DND-41 (cell line): ENCODE results near the gene LRRC66.

Experiments used
- CTCF ChIP-seq: IDR thresholded peaks from 2 replicates; pipeline ENCODE4 v1.5.1; 2012; ENCODE audit warnings: borderline replicate concordance, low read length, moderate library complexity, mild to moderate bottlenecking; ENCODE audit not compliant: poor library complexity, severe bottlenecking; ENCODE audit errors: extremely low read depth
- EZH2 ChIP-seq: IDR thresholded peaks from 3 replicates; pipeline ENCODE4 v1.6.1; 2012; ENCODE audit warnings: borderline replicate concordance, low read depth, mild to moderate bottlenecking, moderate library complexity, low read length, inconsistent platforms; ENCODE audit not compliant: severe bottlenecking

- no peak for TF ChIP-seq CTCF
- no peak for TF ChIP-seq EZH2
Observed at GRCh38 chr4:51999250-51999649, 20.9 kb downstream of the LRRC66 start.
